ENCODE data around the gene USH1C.

GRCh38 chr11:17514476-17514875, 29.7 kb downstream of the USH1C start:
- TF ChIP-seq CTCF (IDR thresholded peaks at IDR 0.05) (no peak), POLR2AphosphoS5 (IDR thresholded peaks at IDR 0.05) (no peak)

All from prostate gland (tissue), 2 donors.